Non-pigmented ciliary epithelial cell (primary cell): ENCODE data around the gene NCAM1.

Experiments used
- DNase-seq: peaks from one replicate; pipeline ENCODE4 v3.0.0-alpha.2; 2010; ENCODE audit warnings: low read depth

The NCAM1 gene

DNA sequence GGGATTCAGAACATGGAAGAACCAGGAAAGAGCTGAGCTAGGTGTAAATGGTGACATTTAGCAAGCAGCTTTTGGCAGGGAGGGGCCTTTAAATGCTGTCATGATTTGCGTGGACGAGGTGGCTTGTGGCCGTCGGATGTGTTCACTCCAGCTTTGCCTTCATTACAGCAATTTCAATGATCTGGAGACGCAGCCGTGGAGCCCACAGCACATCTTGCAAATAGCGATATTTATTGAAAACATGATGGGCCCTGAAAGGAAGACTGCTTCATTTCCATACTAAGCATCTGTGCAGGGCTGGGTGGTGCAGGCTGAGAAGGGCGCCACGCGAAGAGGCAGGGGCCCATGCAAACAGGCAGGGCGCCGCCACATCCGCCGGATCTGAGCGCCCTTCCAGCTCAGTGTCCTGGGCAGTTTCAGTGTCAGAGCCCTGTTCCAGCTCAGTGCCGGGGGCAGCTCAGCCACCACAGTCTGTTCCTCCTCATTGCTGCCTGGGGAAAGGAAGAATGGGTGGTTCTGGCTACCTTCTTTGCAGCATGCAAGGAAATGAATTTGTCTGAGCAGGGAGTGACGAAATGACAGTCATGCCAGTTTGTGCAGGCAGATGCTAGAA lies 242.0 kb downstream of the NCAM1 start:
- DNase-seq = no peak

GRCh38 chr11:113204280-113204679 lies 243.1 kb downstream of the NCAM1 start:
- DNase-seq = no peak

DNA sequence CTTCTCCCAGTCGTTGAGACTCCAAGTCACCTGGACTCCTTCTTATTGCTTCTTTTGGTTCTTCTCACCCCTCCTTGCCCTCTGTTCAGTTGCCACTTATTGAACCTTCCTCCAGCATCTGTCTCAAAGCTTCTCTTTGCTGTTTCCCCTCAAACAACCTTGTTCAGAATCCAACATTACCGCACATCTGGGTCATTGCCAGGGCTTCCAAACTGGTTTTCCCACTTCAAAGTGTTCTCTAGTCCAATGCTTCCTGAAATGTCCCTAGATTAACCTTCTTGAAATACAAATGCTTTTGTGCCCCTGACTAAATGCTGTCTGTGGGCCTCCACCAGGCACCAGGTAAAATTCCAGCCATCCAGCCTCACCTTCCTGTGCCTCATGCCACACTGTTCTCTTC lies 252.3 kb downstream of the NCAM1 start:
- no peak for DNase-seq

- DNase-seq = no peak
Measured at GRCh38 chr11:113222241-113222640, 261.0 kb downstream of the NCAM1 start.

DNA sequence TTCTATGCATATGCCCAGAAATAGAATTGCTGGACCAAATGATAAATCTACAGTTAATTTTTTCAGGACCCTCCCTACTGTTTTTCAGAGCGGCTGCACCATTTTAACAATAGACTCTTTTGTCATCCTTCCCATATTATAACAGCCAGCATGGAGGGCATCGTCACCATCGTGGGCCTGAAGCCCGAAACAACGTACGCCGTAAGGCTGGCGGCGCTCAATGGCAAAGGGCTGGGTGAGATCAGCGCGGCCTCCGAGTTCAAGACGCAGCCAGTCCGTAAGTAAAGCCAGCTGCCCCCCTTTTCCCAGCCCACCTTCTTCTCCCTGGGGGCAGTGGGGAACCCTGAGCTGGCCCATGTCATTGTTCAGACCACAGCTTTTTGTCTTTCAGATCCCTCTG lies 273.7 kb downstream of the NCAM1 start:
- DNase-seq = no peak

DNA sequence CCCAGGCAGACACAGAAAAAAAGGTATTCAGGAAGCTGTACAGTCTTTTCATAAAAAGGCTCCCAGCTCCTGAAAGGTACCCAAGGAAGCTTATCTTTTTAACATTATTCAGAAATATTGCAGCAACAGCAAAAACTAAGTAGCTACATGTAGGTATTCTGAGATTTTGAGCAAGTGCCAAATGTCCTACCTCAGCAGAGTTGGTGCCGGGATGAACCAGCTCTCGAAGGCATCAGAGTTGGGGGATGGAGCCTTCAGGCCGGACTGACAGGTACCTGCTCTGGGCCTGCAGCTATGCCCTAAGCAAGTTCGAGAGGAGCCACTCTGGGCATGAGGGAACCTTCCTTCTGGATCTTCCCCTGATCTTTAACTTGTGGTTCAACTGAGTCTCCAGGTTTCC lies 276.0 kb downstream of the NCAM1 start:
- no peak for DNase-seq

DNA sequence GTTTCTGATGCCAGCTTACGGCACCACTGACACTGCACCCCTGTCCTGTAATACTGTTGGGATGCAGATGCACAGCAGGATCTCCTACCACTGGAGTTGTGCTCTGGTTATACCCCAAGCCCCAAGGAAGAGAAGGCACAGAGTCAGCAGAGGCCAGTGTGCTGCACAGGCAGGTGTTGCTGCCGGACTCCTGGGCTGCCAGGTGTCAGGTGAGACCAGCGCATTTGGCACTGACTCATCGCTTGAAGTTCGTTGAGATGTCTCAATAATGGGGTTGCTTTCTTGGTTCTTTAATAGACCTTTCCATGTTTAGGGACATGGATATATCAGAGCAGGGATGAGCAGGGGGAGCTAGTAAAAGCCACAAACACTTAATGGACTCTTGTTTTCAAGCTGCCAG lies 277.5 kb downstream of the NCAM1 start:
- DNase-seq = no peak

DNA sequence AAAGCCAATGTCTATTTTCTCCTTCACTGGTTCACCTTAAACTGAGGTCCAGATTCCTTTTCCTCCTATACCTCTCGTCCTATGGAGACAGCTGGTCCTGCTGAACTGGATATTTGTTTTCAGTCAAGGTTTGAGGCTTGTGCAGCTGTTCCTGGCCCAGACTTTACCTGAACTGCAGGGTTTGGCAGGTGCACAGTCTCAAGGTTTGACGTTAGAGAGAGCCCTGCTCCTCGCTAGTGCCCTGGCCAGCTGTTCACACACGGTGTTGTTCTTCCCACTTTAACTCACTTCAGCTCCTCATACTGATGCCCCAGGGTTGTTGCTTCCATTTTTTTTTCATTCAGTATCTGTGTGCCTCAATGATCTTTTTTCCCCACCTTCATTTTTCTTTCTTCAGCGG lies 279.2 kb downstream of the NCAM1 start:
- no peak for DNase-seq

GRCh38 chr11:113240790-113241635 lies 279.8 kb downstream of the NCAM1 start:
- no peak for DNase-seq

- no peak for DNase-seq
Measured at GRCh38 chr11:113241636-113242054, 280.4 kb downstream of the NCAM1 start.

DNA sequence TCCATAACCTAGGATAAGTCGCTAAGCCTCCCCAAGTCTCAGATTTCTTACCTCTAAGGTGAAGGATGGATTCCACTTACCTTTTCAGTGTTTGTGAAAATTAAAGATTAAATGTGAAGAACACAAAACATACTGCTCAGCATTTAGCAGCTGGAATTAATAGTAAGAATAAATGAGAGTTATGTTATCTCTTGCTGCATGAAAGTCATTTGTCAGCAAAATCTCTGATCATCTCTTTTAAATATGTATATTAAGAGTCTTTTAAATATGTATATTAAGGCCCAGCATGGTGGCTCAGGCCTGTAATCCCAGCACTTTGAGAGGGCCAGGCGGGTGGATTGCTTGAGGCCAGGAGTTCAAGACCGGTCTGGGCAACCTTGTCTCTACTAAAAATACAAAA lies 280.8 kb downstream of the NCAM1 start:
- DNase-seq = no peak

DNA sequence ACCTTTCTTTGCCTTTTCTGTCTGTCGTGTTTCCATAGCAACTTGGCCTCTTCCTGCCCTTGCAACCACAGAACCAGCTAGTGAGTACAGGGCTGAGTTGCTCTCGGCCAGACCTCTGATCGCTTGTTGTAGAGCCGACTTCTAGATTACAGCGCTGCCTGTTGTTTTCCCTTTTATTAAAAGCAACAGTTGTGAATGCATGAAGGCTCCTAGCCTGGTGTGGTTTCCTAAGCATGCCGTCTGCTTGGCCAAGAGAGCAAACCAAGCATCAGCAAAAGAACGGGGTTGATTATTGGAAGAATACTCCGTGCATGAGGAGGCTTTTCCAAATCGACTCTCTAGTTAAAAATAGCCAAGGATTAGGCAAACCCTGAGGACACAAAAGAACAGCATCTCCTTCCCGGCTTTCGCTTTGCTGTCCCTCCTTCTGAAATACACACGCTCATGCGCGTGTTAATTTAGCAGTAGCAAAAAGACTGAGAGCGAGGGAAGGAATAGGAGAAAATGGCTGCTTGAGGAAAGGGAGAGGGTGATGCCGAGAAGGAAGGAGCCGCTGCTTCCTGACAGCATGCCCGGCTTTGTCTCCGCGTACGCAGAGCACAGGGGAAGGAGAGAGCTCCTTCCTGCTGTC lies 281.7 kb downstream of the NCAM1 start:
- no peak for DNase-seq

DNA sequence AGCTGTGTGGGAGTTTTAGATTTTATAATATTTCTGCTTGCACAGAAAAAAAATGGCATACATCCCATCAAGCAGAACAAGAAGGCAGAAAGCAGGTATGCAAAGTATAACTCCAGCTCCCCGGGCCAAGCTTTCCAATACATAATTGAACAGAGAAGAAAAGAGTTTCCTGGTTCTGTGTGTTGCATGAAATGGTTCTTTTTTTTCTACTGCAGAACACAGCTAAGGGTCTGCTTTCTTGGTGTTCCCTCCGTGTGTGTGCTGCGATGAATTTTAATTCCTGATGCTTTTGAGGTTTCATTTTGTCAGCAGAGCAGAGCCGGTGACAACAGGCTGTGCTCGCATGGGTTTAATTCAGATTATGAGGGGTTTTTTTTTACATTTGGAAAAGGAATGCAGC lies 282.5 kb downstream of the NCAM1 start:
- no peak for DNase-seq

GRCh38 chr11:113245216-113245615 lies 284.0 kb downstream of the NCAM1 start:
- DNase-seq = no peak

- no peak for DNase-seq
Measured at GRCh38 chr11:113247221-113247620, 286.0 kb downstream of the NCAM1 start.

DNA sequence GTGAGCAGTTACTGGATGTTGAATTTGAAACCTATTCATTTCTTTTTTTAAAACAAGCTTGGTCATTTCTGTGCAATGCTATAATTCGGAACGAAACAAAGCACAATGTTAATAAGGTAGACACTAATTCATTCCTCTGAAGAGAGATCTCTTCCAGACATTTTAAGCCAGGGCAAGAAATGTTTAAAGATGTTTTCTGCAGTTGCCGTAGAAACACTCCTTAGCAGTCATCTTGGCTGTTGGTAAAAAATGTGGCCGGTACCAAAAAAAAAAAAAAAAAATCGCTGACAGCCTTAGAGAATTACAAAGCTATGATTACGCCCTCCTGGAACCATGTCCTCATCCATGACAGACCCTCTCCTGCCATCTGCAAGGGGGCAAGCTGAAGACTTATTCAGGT lies 286.7 kb downstream of the NCAM1 start:
- no peak for DNase-seq

DNA sequence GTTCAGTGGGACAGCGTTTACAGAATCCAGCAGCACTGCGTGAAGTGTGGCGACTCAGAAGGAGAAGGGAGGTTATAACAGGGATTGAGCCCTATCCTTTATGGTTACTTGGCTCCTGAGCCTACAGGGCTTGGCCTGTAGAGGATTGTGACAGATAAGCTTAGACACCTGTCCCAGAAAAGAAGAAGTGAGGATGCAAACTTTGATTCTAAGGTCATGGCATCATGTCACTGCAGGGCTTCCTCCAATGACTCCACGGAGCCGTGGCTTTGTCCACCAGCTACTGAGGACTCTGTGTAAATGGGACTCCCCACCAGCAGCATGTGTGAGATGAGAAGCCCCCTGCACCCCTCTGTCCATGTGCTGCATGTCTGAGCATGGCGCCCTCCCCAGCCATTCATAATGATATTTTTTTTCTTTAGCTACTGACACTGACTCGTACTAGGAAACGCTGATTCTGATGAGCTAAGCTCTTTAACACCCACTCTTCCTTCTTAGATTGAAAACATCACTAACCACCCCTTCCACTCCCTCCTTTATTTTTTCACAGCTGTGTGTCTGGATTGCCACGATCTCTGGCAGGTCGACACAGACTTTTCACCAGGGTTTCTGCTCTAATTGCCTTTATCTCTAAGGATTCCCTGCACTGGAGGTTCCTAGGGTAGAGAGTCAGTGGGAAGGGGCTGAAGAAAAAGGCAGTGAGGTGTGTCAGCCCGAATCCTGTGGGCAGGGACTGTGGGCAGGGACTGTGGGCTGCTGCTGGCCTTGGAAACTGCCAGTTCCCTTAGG lies 287.7 kb downstream of the NCAM1 start:
- DNase-seq = no peak

DNA sequence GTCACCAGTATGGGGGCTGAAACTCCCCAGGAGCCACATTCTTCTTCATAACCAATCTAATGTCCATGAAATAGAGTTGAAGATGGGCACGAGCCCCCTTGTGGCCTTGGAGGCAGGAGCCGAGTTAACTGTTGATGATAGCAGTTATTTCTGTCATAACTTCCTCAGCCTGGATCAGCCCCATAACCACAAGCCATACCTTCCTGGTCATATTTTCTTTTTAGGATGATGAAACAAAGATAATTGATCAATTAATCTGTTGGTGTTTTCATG lies 288.2 kb downstream of the NCAM1 start:
- DNase-seq = no peak

GRCh38 chr11:113249786-113250185 lies 288.6 kb downstream of the NCAM1 start:
- DNase-seq = no peak

GRCh38 chr11:113251281-113251680 lies 290.1 kb downstream of the NCAM1 start:
- DNase-seq = no peak

GRCh38 chr11:113253406-113253805 lies 292.2 kb downstream of the NCAM1 start:
- no peak for DNase-seq

- DNase-seq = no peak
Measured at GRCh38 chr11:113255096-113255495, 293.9 kb downstream of the NCAM1 start.

DNA sequence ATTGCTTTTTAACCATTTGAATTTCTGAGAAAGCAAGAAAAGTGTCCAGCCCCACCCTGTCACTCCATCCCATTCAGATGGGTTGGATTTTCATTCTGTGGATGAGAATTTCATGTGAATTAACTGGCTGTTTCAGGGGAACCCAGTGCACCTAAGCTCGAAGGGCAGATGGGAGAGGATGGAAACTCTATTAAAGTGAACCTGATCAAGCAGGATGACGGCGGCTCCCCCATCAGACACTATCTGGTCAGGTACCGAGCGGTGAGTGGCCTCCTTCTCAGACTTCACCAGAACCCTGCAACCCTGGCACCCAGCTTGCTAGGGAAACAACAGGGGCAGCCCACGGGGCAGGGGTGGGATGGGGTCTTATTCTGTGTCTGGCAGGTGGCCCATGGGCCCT lies 294.5 kb downstream of the NCAM1 start:
- no peak for DNase-seq
